Tibial artery (tissue), 4 donors: ENCODE measurements around the gene EXOC6.
A peak's percentile ranks its signal among the peaks of the same experiment; 100 is the strongest.

Experiments used
- DNase-seq, 2 donors: peaks; one replicate each; pipeline ENCODE4 v3.0.0-alpha.2; 2019
- H3K27ac ChIP-seq, 2 donors: fragments of 200-600 bp; sonication (generic) in 1 of 2; 1 replicate in 1 of 2; 2 replicates in 1 of 2; pipeline ENCODE4 v1.5.1; 2018 to 2019; ENCODE audit warnings: mild to moderate bottlenecking in 1 of 2
- H3K27me3 ChIP-seq, 2 donors: fragments of 200-600 bp; sonication (generic) in 1 of 2; one replicate each; pipeline versions ENCODE4 v1.5.1 to v1.6.0; 2016 to 2019
- H3K36me3 ChIP-seq, 3 donors: fragments of 200-600 bp; sonication (generic) in 2 of 3; one replicate each; pipeline ENCODE4 v1.5.1; 2016 to 2019; ENCODE audit warnings: mild to moderate bottlenecking in 2 of 3
- H3K4me1 ChIP-seq, 4 donors: fragments of 200-600 bp; sonication (generic) in 2 of 4; 1 replicate in 3 of 4; 2 replicates in 1 of 4; pipeline ENCODE4 v1.5.1; 2016 to 2019
- H3K4me3 ChIP-seq, 2 donors: fragments of 200-600 bp; sonication (generic) in 1 of 2; 1 replicate in 1 of 2; 2 replicates in 1 of 2; pipeline ENCODE4 v1.5.1; 2018 to 2019; ENCODE audit warnings: mild to moderate bottlenecking in 2 of 2
- H3K9me3 ChIP-seq, 3 donors: fragments of 200-600 bp; sonication (generic) in 1 of 3; one replicate each; pipeline ENCODE4 v1.5.1; 2016 to 2019
- intact Hi-C: fragments of 100-400 bp; cut with DNase I; formaldehyde crosslinking; loops from one replicate; pipeline ENCODE4 v1.15.0; 2023; ENCODE audit warnings: low total_unique reads
- TF ChIP-seq, protein P1 (sequence below), 2 experiments: fragments of 200-600 bp in 1 of 2; fragments of 450-650 bp in 1 of 2; IDR thresholded peaks; one replicate each; pipeline ENCODE4 v1.5.1; 2017 to 2019; ENCODE audit warnings: antibody characterized with exemption in 2 of 2, mild to moderate bottlenecking in 1 of 2, moderate library complexity in 1 of 2

Gene EXOC6

GRCh38 chr10:92913973-92914372, 65.7 kb downstream of the EXOC6 start:
- no peak overlapping the region for H3K4me3 ChIP-seq
- intact Hi-C loops, result no loop called here
- TF ChIP-seq, protein P1, sequence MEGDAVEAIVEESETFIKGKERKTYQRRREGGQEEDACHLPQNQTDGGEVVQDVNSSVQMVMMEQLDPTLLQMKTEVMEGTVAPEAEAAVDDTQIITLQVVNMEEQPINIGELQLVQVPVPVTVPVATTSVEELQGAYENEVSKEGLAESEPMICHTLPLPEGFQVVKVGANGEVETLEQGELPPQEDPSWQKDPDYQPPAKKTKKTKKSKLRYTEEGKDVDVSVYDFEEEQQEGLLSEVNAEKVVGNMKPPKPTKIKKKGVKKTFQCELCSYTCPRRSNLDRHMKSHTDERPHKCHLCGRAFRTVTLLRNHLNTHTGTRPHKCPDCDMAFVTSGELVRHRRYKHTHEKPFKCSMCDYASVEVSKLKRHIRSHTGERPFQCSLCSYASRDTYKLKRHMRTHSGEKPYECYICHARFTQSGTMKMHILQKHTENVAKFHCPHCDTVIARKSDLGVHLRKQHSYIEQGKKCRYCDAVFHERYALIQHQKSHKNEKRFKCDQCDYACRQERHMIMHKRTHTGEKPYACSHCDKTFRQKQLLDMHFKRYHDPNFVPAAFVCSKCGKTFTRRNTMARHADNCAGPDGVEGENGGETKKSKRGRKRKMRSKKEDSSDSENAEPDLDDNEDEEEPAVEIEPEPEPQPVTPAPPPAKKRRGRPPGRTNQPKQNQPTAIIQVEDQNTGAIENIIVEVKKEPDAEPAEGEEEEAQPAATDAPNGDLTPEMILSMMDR (IDR thresholded peaks at IDR 0.05), result no peak
- no peaks in the 10 kb centered on the region for H3K27me3 ChIP-seq
- no peak for DNase-seq
- no peaks in the 10 kb centered on the region for H3K9me3 ChIP-seq
- peaks cover 0 to 9% (median 4%) of the 10 kb centered on the region in 3 donors for H3K36me3 ChIP-seq
- H3K27ac ChIP-seq, result no peak overlapping the region
- no peaks in the 10 kb centered on the region for H3K4me1 ChIP-seq

- Histone ChIP-seq H3K4me1 (no peaks in the 10 kb centered on the region), H3K27ac (no peak overlapping the region), H3K36me3 (peaks cover 4 to 8% (median 6%) of the 10 kb centered on the region in 3 donors), H3K4me3 (no peak overlapping the region), H3K27me3 (no peaks in the 10 kb centered on the region), H3K9me3 (no peaks in the 10 kb centered on the region)
- DNase-seq, result peak in 1 of 2 donors; percentile 57
- intact Hi-C loops, result no loop called here
- TF ChIP-seq, protein P1 (IDR thresholded peaks at IDR 0.05), result peak; percentile 40 to 58
Observed at GRCh38 chr10:92914478-92915325, 66.4 kb downstream of the EXOC6 start.

DNA sequence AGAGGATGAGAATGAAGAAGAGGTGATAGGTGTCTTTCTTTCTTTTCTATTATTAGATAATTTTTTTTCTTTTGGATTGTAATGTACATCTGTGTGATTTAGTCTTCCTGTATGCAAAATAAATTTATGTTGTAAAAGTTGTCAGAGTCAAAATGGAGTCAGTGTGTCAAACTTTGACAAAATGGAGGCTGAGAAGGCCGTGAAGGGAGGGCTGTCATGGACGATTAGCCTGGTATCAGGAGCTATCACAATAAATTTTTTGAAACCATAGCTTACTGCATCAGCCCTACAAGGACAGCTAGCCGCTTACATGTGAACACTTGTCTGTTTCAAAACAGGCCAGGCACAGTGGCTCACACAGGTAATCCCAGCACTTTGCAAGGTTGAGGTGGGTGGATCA, 67.6 kb downstream of the EXOC6 start:
- Histone ChIP-seq H3K27ac (no peak overlapping the region), H3K27me3 (no peaks in the 10 kb centered on the region), H3K4me3 (no peak overlapping the region), H3K4me1 (no peaks in the 10 kb centered on the region), H3K9me3 (no peaks in the 10 kb centered on the region), H3K36me3 (peaks cover 0 to 15% (median 6%) of the 10 kb centered on the region in 3 donors)
- intact Hi-C loops, result no loop called here
- TF ChIP-seq, protein P1 (IDR thresholded peaks at IDR 0.05), result no peak
- DNase-seq, result no peak

DNA sequence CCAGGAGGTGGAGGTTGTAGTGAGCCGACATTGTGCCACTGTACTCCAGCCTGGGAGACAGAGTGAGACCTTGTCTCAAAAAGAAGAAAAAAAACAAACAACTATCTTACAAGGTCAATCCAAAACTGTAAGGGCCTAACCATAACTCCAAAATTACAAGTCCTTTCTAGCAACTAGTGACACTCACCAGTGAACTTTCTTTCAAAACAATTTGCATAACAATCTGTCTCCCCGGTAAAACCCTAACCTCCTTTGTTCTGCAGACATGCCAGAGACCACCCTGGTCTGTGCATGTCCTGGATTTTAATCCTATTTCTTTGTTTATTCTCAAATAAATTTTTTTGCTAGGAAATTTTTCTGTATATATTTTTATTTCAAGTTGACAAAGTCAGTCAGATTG, 68.1 kb downstream of the EXOC6 start:
- intact Hi-C loops, result no loop called here

GRCh38 chr10:92918603-92919002, 70.3 kb downstream of the EXOC6 start:
- H3K36me3 ChIP-seq, result peaks cover 0 to 20% (median 6%) of the 10 kb centered on the region in 3 donors
- intact Hi-C loops, result no loop called here
- H3K4me3 ChIP-seq, result no peak overlapping the region

More for the DNA sequence above, 68.1 kb downstream of the EXOC6 start:
- no peak overlapping the region for H3K4me3 ChIP-seq
- H3K36me3 ChIP-seq, result peaks cover 0 to 20% (median 6%) of the 10 kb centered on the region in 3 donors
- no peak overlapping the region for H3K27ac ChIP-seq
- TF ChIP-seq, protein P1 (IDR thresholded peaks at IDR 0.05), result no peak
- DNase-seq, result no peak
- H3K27me3 ChIP-seq, result no peaks in the 10 kb centered on the region
- no peaks in the 10 kb centered on the region for H3K4me1 ChIP-seq
- H3K9me3 ChIP-seq, result no peaks in the 10 kb centered on the region

More at GRCh38 chr10:92918603-92919002, 70.3 kb downstream of the EXOC6 start:
- Histone ChIP-seq H3K27ac (no peak overlapping the region), H3K9me3 (no peaks in the 10 kb centered on the region), H3K4me1 (no peaks in the 10 kb centered on the region), H3K27me3 (no peaks in the 10 kb centered on the region)
- DNase-seq, result no peak
- TF ChIP-seq, protein P1 (IDR thresholded peaks at IDR 0.05), result no peak
